Gastroesophageal sphincter (tissue), 4 donors: ENCODE results near the gene COQ10B. TPM values are rescaled to one million over a fixed set of nuclear protein-coding genes. Genes with fewer than 3 reads are reported as not detected.

Experiments
- ATAC-seq: fragments of 150-250 bp; one replicate; pipeline ENCODE4 v1.9.1; 2016; ENCODE audit warnings: mild to moderate bottlenecking, moderate library complexity
- H3K27ac ChIP-seq, 4 donors: fragments of 200-600 bp; sonication (generic) in 3 of 4; 1 replicate in 3 of 4; 2 replicates in 1 of 4; pipeline ENCODE4 v1.5.1; 2016 to 2019
- H3K27me3 ChIP-seq: fragments of 200-600 bp; sonication (generic); one replicate; pipeline ENCODE4 v1.5.1; 2019
- H3K36me3 ChIP-seq, 2 donors: fragments of 200-600 bp; sonication (generic); one replicate each; pipeline ENCODE4 v1.5.1; 2019; ENCODE audit warnings: control low read depth in 1 of 2
- H3K4me1 ChIP-seq, 3 donors: fragments of 200-600 bp; sonication (generic); 1 replicate in 2 of 3; 2 replicates in 1 of 3; pipeline ENCODE4 v1.5.1; 2016 to 2019; ENCODE audit warnings: control low read depth in 2 of 3
- H3K4me3 ChIP-seq, 2 donors: fragments of 200-600 bp; sonication (generic); one replicate each; pipeline ENCODE4 v1.5.1; 2019; ENCODE audit warnings: mild to moderate bottlenecking in 1 of 2, moderate library complexity in 1 of 2
- H3K9me3 ChIP-seq, 3 donors: fragments of 200-600 bp; sonication (generic); one replicate each; pipeline ENCODE4 v1.5.1; 2017 to 2019; ENCODE audit warnings: control low read depth in 2 of 3
- CTCF ChIP-seq, 4 experiments: fragments of 200-600 bp in 2 of 4; fragments of 450-650 bp in 2 of 4; sonication (generic) in 1 of 4; IDR thresholded peaks; one replicate each; pipeline ENCODE4 v1.5.1; 2017 to 2019; ENCODE audit warnings: antibody characterized with exemption in 4 of 4, mild to moderate bottlenecking in 2 of 4, moderate library complexity in 2 of 4
- EP300 ChIP-seq: sonication (generic); formaldehyde crosslinking; IDR thresholded peaks from one replicate; pipeline ENCODE4 v1.6.1; 2017; ENCODE audit warnings: antibody characterized with exemption, mild to moderate bottlenecking
- POLR2A ChIP-seq, 2 donors: fragments of 450-650 bp; IDR thresholded peaks; one replicate each; pipeline ENCODE4 v1.6.1; 2017; ENCODE audit warnings: antibody characterized with exemption in 2 of 2, mild to moderate bottlenecking in 2 of 2, moderate library complexity in 1 of 2
- POLR2AphosphoS5 ChIP-seq: sonication (generic); formaldehyde crosslinking; IDR thresholded peaks from one replicate; pipeline ENCODE4 v1.6.1; 2017; ENCODE audit warnings: antibody characterized with exemption
- WGBS, 2 donors: methylation state at CpG; one replicate each; pipeline ENCODE4 v1.1.5; 2018; ENCODE audit warnings: low coverage in 1 of 2; 5-methylcytosine and 5-hydroxymethylcytosine counted together
- total RNA-seq, 4 donors: library from RNA; depleted of rRNA; stranded (reverse); fragments of >200 nt; gene quantifications; one replicate each; pipeline ENCODE4 v1.1.0, GENCODE V29; 2016

COQ10B gene
- total RNA-seq, 4 donors from 2014 or later = 36.9 to 66.8 (median 42.2) TPM

GRCh38 chr2:197502201-197502600, 48.8 kb downstream of the COQ10B start:
- no peak for ATAC-seq
- WGBS, 2 donors = 55 to 72% methylated on average over 4 of the region's 4 CpGs

GRCh38 chr2:197502685-197503084, 49.3 kb downstream of the COQ10B start:
- 56 to 73% methylated on average over 4 of the region's 4 CpGs for WGBS, 2 donors
- H3K4me3 ChIP-seq = no peak overlapping the region
- H3K9me3 ChIP-seq = no peaks in the 10 kb centered on the region
- peak overlapping the region in 2 of 4 donors; percentile 29 to 97 for H3K27ac ChIP-seq
- ATAC-seq = no peak
- peaks cover 10 to 34% (median 15%) of the 10 kb centered on the region in 3 donors for H3K4me1 ChIP-seq
- TF ChIP-seq POLR2AphosphoS5 (no peak), POLR2A (IDR thresholded peaks at IDR 0.05) (no peak), EP300 (no peak), CTCF (IDR thresholded peaks at IDR 0.05) (no peak)
- peaks cover 0 to 30% of the 10 kb centered on the region in 2 donors for H3K36me3 ChIP-seq
- H3K27me3 ChIP-seq = no peaks in the 10 kb centered on the region

More at GRCh38 chr2:197502201-197502600, 48.8 kb downstream of the COQ10B start:
- H3K36me3 ChIP-seq = peaks cover 0 to 30% of the 10 kb centered on the region in 2 donors
- TF ChIP-seq EP300 (no peak), POLR2A (IDR thresholded peaks at IDR 0.05) (no peak), CTCF (IDR thresholded peaks at IDR 0.05) (no peak), POLR2AphosphoS5 (no peak)
- H3K4me1 ChIP-seq = peaks cover 12 to 39% (median 15%) of the 10 kb centered on the region in 3 donors
- no peak overlapping the region for H3K4me3 ChIP-seq
- no peaks in the 10 kb centered on the region for H3K27me3 ChIP-seq
- H3K9me3 ChIP-seq = no peaks in the 10 kb centered on the region
- H3K27ac ChIP-seq = peak overlapping the region in 3 of 4 donors; percentile 29 to 97 (median 96)

DNA sequence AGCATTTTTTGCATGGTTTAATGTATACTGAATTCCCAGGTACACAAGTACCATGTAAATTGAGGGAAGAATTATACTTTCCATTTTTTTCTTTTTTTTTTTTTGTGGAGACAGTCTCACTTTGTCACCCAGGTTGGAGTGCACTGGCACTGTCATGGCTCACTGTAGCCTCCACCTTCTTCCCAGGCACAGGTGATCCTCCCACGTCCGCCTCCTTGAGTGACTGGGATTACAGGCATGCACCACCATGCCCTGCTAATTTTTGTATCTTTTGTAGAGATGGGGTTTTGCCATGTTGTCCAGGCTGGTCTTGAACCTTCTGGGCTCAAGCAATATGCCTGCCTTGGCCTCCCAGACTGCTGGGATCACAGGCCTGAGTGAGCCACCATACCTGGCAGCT, 50.6 kb downstream of the COQ10B start:
- TF ChIP-seq CTCF (IDR thresholded peaks at IDR 0.05) (no peak), POLR2AphosphoS5 (no peak), EP300 (no peak), POLR2A (IDR thresholded peaks at IDR 0.05) (no peak)
- no peak for ATAC-seq
- Histone ChIP-seq H3K36me3 (peaks cover 0 to 30% of the 10 kb centered on the region in 2 donors), H3K4me3 (no peak overlapping the region), H3K27ac (no peak overlapping the region), H3K9me3 (no peaks in the 10 kb centered on the region), H3K4me1 (peaks cover 2 to 21% (median 6%) of the 10 kb centered on the region in 3 donors), H3K27me3 (no peaks in the 10 kb centered on the region)
- WGBS, 2 donors = 86 to 87% methylated on average over 2 of the region's 2 CpGs

DNA sequence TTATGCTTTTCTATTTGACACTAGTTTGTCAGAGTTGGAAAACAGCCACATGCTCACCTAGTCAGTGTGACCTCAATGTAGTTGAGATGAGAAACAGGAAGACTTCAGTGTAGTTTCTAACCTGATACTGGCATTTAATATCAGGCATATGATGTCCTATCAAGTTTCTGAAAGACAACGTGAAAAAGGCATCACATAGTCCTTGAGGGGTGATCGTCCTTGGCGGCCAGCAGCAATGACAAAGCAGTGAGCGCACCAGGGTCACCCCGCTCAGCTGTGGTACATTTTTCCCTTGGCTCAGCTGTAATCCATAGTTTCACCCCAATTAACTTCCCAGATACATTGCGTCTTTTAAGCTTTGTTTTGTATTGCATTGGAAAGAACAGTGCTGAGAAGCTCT, 51.2 kb downstream of the COQ10B start:
- 82 to 96% methylated on average over 3 to 6 of the region's 6 CpGs for whole genome bisulfite sequencing, 2 donors
- Histone ChIP-seq H3K27ac (no peak overlapping the region), H3K9me3 (no peaks in the 10 kb centered on the region), H3K36me3 (peaks cover 0 to 30% of the 10 kb centered on the region in 2 donors), H3K27me3 (no peaks in the 10 kb centered on the region), H3K4me1 (peaks cover 2 to 21% (median 6%) of the 10 kb centered on the region in 3 donors), H3K4me3 (no peak overlapping the region)
- ATAC-seq = no peak
- no peak for TF ChIP-seq EP300
- TF ChIP-seq POLR2A (IDR thresholded peaks at IDR 0.05) = no peak
- TF ChIP-seq POLR2AphosphoS5 = no peak
- no peak for TF ChIP-seq CTCF (IDR thresholded peaks at IDR 0.05)

GRCh38 chr2:197506658-197507057, 53.3 kb downstream of the COQ10B start:
- peaks cover 0 to 30% of the 10 kb centered on the region in 2 donors for H3K36me3 ChIP-seq
- H3K27me3 ChIP-seq = no peaks in the 10 kb centered on the region
- no peak overlapping the region for H3K27ac ChIP-seq
- H3K9me3 ChIP-seq = no peaks in the 10 kb centered on the region
- H3K4me1 ChIP-seq = peaks cover under 1 to 13% (median under 1%) of the 10 kb centered on the region in 3 donors
- TF ChIP-seq EP300 (no peak), CTCF (IDR thresholded peaks at IDR 0.05) (no peak), POLR2AphosphoS5 (no peak), POLR2A (IDR thresholded peaks at IDR 0.05) (no peak)
- 90 to 100% methylated on average over 5 of the region's 5 CpGs for WGBS, 2 donors
- H3K4me3 ChIP-seq = no peak overlapping the region
- no peak for ATAC-seq
